Measurements from ENCODE around the gene TTC39A. TPM values are rescaled to one million over a fixed set of nuclear protein-coding genes. Genes with fewer than 3 reads are reported as not detected.

TTC39A gene
- total and polyA plus RNA-seq, 4 donors: 16.6 to 46.8 (median 28.5) TPM

GRCh38 chr1:51237351-51238033 is 92.9 kb downstream of the TTC39A start:
- Histone ChIP-seq H3K4me3 (peak overlapping the region; percentile 95), H3K4me1 (ENCODE audit: control insufficient read depth in 5 of 5, insufficient read depth in 5 of 5, low read length in 5 of 5) (peaks cover 3 to 16% (median 12%) of the 10 kb centered on the region in 5 donors), H3K9me3 (ENCODE audit: control insufficient read depth in 4 of 4, insufficient read depth in 3 of 4, low read length in 3 of 4) (no peaks in the 10 kb centered on the region), H3K27ac (ENCODE audit: low read depth in 1 of 2, low read length in 1 of 2) (peak overlapping the region; percentile 85 to 99), H3K36me3 (ENCODE audit: control insufficient read depth in 4 of 4, insufficient read depth in 4 of 4, low read length in 4 of 4) (peaks cover 0 to 2% (median 0%) of the 10 kb centered on the region in 4 donors), H3K27me3 (ENCODE audit: control insufficient read depth in 3 of 3, insufficient read depth in 3 of 3, low read length in 2 of 3) (peaks cover 0 to 5% (median 0%) of the 10 kb centered on the region in 3 donors), H3K9ac (ENCODE audit: insufficient read depth in 1 of 2, low read length in 2 of 2) (peak overlapping the region; percentile 90 to 99)
- WGBS, 2 donors: 9 to 13% methylated on average over 9 of the region's 9 CpGs
- no peak for ATAC-seq (ENCODE audit: insufficient read depth, low FRiP score)
- DNase-seq: peak in 2 of 3 donors; percentile 41 to 70
- TF ChIP-seq CTCF (IDR thresholded peaks at IDR 0.05; ENCODE audit: control extremely low read depth, extremely low read depth): no peak

Other genes starting within 250 kb of the TTC39A start
- gene C1orf185, start 228.3 kb downstream of the TTC39A start, total RNA-seq: not detected
- gene C1orf185, start 228.3 kb downstream of the TTC39A start, polyA plus RNA-seq: not detected
- 100 to 1,000 TPM in 1 of 2 donors, 10 to 100 TPM in 1; 79.9 to 149 TPM for gene RNF11, start 94.3 kb downstream of the TTC39A start, total RNA-seq
- 10 to 100 TPM; 36.6 to 62.8 TPM for gene RNF11, start 94.3 kb downstream of the TTC39A start, polyA plus RNA-seq
- 10 to 100 TPM; 71.1 to 87.2 TPM for gene EPS15, start 188.7 kb upstream of the TTC39A start, total RNA-seq
- 10 to 100 TPM; 19.2 to 19.8 TPM for gene EPS15, start 188.7 kb upstream of the TTC39A start, polyA plus RNA-seq